ENCODE results near the gene BMPR1A. TPM values are rescaled to one million over a fixed set of nuclear protein-coding genes. Genes with fewer than 3 reads are reported as not detected.
"Not testable (repeated sequence)": the region's sequence is repeated elsewhere in the genome, so short reads cannot be mapped to it uniquely, and the experiment has no call there.

The BMPR1A gene
- total and polyA plus RNA-seq, 8 donors, result 5.8 to 104 (median 19.9) TPM

DNA sequence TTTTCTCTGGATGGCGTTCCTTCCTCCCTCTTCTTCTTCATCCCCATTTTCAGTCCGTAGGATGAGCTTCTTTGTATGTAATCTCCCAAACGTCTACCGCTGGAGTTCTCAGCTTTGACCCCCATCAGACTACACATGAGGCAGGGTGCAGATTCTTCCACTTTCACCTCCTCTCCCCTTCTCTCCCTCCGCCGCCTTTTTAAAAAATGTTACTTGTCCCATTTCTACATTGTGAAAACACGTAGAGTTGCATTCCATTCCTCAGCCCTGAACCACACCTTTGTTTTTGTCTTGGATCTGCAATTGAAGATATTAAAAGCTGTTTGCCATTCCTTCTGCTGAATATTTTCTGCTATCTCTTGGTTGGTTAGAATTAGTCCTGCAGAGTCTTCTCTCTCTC lies 218.1 kb downstream of the BMPR1A start:
- no peaks in the 10 kb centered on the region for H3K9me3 ChIP-seq
- no peak for TF ChIP-seq POLR2AphosphoS5 (IDR thresholded peaks at IDR 0.05)
- TF ChIP-seq POLR2A (IDR thresholded peaks at IDR 0.05), result no peak
- TF ChIP-seq EP300 (IDR thresholded peaks at IDR 0.05), result no peak
- TF ChIP-seq, protein P1, sequence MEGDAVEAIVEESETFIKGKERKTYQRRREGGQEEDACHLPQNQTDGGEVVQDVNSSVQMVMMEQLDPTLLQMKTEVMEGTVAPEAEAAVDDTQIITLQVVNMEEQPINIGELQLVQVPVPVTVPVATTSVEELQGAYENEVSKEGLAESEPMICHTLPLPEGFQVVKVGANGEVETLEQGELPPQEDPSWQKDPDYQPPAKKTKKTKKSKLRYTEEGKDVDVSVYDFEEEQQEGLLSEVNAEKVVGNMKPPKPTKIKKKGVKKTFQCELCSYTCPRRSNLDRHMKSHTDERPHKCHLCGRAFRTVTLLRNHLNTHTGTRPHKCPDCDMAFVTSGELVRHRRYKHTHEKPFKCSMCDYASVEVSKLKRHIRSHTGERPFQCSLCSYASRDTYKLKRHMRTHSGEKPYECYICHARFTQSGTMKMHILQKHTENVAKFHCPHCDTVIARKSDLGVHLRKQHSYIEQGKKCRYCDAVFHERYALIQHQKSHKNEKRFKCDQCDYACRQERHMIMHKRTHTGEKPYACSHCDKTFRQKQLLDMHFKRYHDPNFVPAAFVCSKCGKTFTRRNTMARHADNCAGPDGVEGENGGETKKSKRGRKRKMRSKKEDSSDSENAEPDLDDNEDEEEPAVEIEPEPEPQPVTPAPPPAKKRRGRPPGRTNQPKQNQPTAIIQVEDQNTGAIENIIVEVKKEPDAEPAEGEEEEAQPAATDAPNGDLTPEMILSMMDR (IDR thresholded peaks at IDR 0.05), result no peak
- 39 to 55% (median 47%) methylated on average over 7 of the region's 7 CpGs for WGBS, 5 donors
- H3K4me3 ChIP-seq, result no peak overlapping the region
- H3K36me3 ChIP-seq, result no peaks in the 10 kb centered on the region
- intact Hi-C loops (cut with DNase I; ENCODE audit: low total_unique reads), result no loop called here
- DNase-seq, result peak in 1 of 2 donors; percentile 76
- no peak overlapping the region for H3K27ac ChIP-seq
- peaks cover 0 to 4% (median 3%) of the 10 kb centered on the region in 3 donors for H3K27me3 ChIP-seq
- H3K4me1 ChIP-seq, result peaks cover 20 to 52% (median 35%) of the 10 kb centered on the region in 4 donors

DNA sequence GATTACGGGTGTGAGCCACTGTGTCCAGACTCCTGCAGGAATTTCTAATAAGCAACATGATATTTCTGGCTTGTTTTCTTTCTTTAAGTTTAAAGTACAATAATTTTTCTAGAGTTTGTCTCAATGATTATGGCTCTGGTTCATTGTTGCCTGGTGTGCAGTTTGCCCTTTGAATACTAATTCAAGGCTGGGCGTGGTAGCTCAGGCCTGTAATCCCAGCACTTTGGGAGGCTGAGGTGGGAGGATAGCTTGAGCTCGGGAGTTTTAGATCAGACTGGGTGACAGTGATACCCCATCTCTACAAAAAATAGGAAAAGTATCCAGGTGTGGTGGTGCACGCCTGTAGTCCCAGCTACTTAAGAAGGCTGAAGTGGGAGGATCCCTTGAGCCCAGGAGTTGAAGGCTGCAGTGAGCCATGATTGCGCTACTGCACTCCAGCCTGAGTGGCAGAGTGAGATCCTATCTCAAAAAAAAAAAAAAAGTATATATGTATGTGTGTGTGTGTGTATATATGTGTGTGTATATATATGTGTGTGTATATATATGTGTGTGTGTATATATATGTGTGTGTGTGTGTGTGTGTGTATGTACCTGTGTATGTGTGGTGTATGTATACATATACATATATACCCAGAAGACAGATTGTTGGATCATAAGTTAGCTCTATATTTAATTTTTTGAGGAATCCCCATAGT lies 220.1 kb downstream of the BMPR1A start:
- Histone ChIP-seq H3K27ac (no peak overlapping the region), H3K4me1 (peaks cover 16 to 53% (median 29%) of the 10 kb centered on the region in 4 donors), H3K36me3 (no peaks in the 10 kb centered on the region), H3K9me3 (no peaks in the 10 kb centered on the region), H3K27me3 (peaks cover 0 to under 1% (median 0%) of the 10 kb centered on the region in 3 donors), H3K4me3 (no peak overlapping the region)
- TF ChIP-seq, protein P1 (IDR thresholded peaks at IDR 0.05), result no peak
- TF ChIP-seq EP300 (IDR thresholded peaks at IDR 0.05), result no peak
- TF ChIP-seq POLR2A (IDR thresholded peaks at IDR 0.05), result no peak
- TF ChIP-seq POLR2AphosphoS5 (IDR thresholded peaks at IDR 0.05), result no peak
- DNase-seq, result no peak
- WGBS, 5 donors, result 88 to 99% (median 97%) methylated on average over 5 of the region's 5 CpGs
- intact Hi-C loops (cut with DNase I; ENCODE audit: low total_unique reads), result no loop called here

DNA sequence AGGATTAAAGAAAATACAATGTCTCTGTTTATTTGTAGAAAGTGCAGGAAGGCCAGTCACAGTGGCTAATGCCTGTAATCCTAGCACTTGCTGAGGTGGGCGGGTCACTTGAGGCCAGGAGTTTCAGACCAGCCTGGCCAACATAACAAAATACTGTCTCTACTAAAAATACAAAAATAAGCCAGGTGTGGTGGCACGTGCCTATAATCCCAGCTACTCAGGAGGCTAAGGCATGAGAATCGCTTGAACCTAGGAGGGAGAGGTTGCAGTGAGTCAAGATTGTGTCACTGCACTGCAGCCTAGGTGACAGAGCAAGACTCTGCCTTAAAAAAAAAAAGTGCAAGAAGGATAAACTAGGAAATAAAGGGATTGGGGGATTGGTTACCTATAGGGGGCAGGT lies 222.0 kb downstream of the BMPR1A start:
- Histone ChIP-seq H3K27ac (peak overlapping the region in 2 of 5 donors; percentile 59 to 62), H3K4me1 (peaks cover 8 to 44% (median 21%) of the 10 kb centered on the region in 4 donors)
- H3K4me3 ChIP-seq; H3K36me3 ChIP-seq; H3K27me3 ChIP-seq; H3K9me3 ChIP-seq; DNase-seq; intact Hi-C loops (cut with DNase I; ENCODE audit: low total_unique reads): not testable (repeated sequence)
- 63 to 75% (median 69%) methylated on average over 3 of the region's 3 CpGs for WGBS, 5 donors

DNA sequence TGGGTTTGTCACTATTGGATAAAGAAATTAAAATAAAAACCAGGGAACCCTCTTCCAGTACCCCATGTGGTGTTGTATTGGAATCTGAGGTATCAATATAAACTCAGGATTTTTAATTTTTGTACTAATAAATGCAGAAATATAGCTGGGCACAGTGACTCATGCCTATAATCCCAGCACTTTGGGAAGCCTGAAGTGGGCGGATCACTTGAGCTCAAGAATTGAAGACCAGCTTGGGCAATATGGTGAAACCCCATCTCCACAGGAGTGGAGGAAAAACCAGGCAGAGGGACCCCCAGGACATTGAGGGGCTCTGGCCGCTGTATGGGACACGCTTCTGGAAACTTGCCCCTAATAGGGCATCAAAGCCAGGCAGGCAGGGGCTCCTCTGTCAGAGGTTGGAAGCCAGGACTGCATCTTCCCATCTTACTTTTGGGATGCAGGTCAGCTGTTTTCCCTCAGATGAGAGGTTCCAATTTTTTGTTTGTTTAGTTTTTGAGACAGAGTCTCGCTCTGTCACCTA lies 222.9 kb downstream of the BMPR1A start:
- intact Hi-C loops (cut with DNase I; ENCODE audit: low total_unique reads), result no loop called here

More for the DNA sequence above, 222.9 kb downstream of the BMPR1A start:
- Histone ChIP-seq H3K4me1 (peaks cover 8 to 37% (median 20%) of the 10 kb centered on the region in 4 donors), H3K27me3 (no peaks in the 10 kb centered on the region), H3K9me3 (no peaks in the 10 kb centered on the region), H3K36me3 (no peaks in the 10 kb centered on the region), H3K27ac (peak overlapping the region in 3 of 5 donors; percentile 6 to 62 (median 47)), H3K4me3 (no peak overlapping the region)
- 68 to 92% (median 79%) methylated on average over 4 of the region's 4 CpGs for WGBS, 5 donors
- no peak for DNase-seq
- TF ChIP-seq EP300 (IDR thresholded peaks at IDR 0.05) (no peak), POLR2A (IDR thresholded peaks at IDR 0.05) (no peak), POLR2AphosphoS5 (IDR thresholded peaks at IDR 0.05) (no peak)
- TF ChIP-seq, protein P1 (IDR thresholded peaks at IDR 0.05), result no peak
